Measurements from ENCODE around the gene TIAL1. TPM values are rescaled to one million over a fixed set of nuclear protein-coding genes. Genes with fewer than 3 reads are reported as not detected.

Gene TIAL1
- total RNA-seq, 1 donor from 2014 or later, result 132 TPM

GRCh38 chr10:119613741-119614140, 17.0 kb upstream of the TIAL1 start:
- DNase-seq (ENCODE audit: low spot score), result no peak
- Mint-ChIP-seq H3K4me1 (ENCODE audit: low read depth) (no peaks in the 10 kb centered on the region), H3K27ac (ENCODE audit: unreplicated experiment) (no peak overlapping the region), H3K4me3 (ENCODE audit: unreplicated experiment) (no peak overlapping the region), H3K27me3 (ENCODE audit: low read depth) (no peaks in the 10 kb centered on the region), H3K36me3 (ENCODE audit: low read depth) (no peaks in the 10 kb centered on the region), H3K9me3 (ENCODE audit: low read depth) (no peaks in the 10 kb centered on the region)
- TF ChIP-seq CTCF (IDR thresholded peaks at IDR 0.05), result no peak

- Mint-ChIP-seq H3K9me3 (ENCODE audit: low read depth) (no peaks in the 10 kb centered on the region), H3K36me3 (ENCODE audit: low read depth) (no peaks in the 10 kb centered on the region), H3K27me3 (ENCODE audit: low read depth) (no peaks in the 10 kb centered on the region), H3K4me1 (ENCODE audit: low read depth) (peaks cover 4% of the 10 kb centered on the region), H3K27ac (ENCODE audit: unreplicated experiment) (no peak overlapping the region), H3K4me3 (ENCODE audit: unreplicated experiment) (no peak overlapping the region)
- no peak for TF ChIP-seq CTCF (IDR thresholded peaks at IDR 0.05)
- DNase-seq (ENCODE audit: low spot score), result no peak
Measured at GRCh38 chr10:119611433-119611832, 14.7 kb upstream of the TIAL1 start.

- H3K36me3 Mint-ChIP-seq (ENCODE audit: low read depth), result no peaks in the 10 kb centered on the region
- no peaks in the 10 kb centered on the region for H3K27me3 Mint-ChIP-seq (ENCODE audit: low read depth)
- H3K27ac Mint-ChIP-seq (ENCODE audit: unreplicated experiment), result no peak overlapping the region
- no peaks in the 10 kb centered on the region for H3K9me3 Mint-ChIP-seq (ENCODE audit: low read depth)
- no peak overlapping the region for H3K4me3 Mint-ChIP-seq (ENCODE audit: unreplicated experiment)
- no peak for DNase-seq (ENCODE audit: low spot score)
- no peak for TF ChIP-seq CTCF (IDR thresholded peaks at IDR 0.05)
- H3K4me1 Mint-ChIP-seq (ENCODE audit: low read depth), result peaks cover 4% of the 10 kb centered on the region
Measured at GRCh38 chr10:119609516-119609915, 12.8 kb upstream of the TIAL1 start.

DNA sequence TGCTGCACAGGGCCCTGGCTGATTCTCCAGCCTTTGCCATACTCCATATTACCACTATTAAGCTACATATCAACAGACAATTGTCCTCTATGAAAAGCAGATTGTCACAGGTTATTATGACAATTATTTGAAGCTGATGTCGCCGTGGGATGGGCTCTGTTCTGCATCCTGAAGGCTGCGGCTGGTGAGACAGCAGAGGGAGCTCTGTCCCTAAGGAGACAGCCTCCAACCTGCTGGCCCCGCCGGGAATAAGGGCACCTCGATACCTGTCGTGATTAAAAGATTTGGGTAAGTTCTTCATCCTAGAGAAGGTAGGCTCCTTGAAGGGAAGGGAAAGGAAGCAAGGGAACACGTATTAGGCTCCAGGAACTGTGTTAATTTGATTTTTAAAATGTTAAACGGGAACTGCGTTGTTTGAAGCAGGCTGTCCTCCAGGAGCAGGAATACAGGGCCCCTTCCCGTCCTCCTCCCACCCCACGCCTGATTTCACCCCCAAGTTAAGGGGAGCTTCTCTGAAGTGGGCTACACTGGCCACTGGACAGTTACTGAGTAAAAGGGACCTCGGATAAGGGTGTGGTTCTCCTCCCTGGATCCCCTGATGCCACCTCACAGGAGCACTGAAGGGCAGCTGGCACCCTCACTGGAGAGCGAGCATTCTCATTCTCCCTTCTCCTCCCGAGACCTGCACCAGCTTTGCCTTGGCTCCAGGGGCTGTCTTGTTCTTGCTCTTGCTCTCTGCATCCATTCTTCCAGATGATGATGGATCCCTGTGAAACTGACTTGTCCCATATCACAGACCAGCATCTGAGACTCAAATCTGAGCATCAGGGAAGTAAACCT, 11.8 kb upstream of the TIAL1 start:
- no peak for DNase-seq (ENCODE audit: low spot score)
- Mint-ChIP-seq H3K4me1 (ENCODE audit: low read depth) (peaks cover 4% of the 10 kb centered on the region), H3K27ac (ENCODE audit: unreplicated experiment) (no peak overlapping the region), H3K9me3 (ENCODE audit: low read depth) (no peaks in the 10 kb centered on the region), H3K4me3 (ENCODE audit: unreplicated experiment) (peak overlapping the region; percentile 52), H3K27me3 (ENCODE audit: low read depth) (no peaks in the 10 kb centered on the region), H3K36me3 (ENCODE audit: low read depth) (no peaks in the 10 kb centered on the region)
- TF ChIP-seq CTCF (IDR thresholded peaks at IDR 0.05), result peak; percentile 83

- H3K27ac Mint-ChIP-seq (ENCODE audit: unreplicated experiment), result no peak overlapping the region
- no peaks in the 10 kb centered on the region for H3K9me3 Mint-ChIP-seq (ENCODE audit: low read depth)
- no peaks in the 10 kb centered on the region for H3K27me3 Mint-ChIP-seq (ENCODE audit: low read depth)
- DNase-seq (ENCODE audit: low spot score), result no peak
- no peaks in the 10 kb centered on the region for H3K36me3 Mint-ChIP-seq (ENCODE audit: low read depth)
- no peak overlapping the region for H3K4me3 Mint-ChIP-seq (ENCODE audit: unreplicated experiment)
- peaks cover 4% of the 10 kb centered on the region for H3K4me1 Mint-ChIP-seq (ENCODE audit: low read depth)
- TF ChIP-seq CTCF (IDR thresholded peaks at IDR 0.05), result no peak
Measured at GRCh38 chr10:119604468-119604867, 7.7 kb upstream of the TIAL1 start.

All from chondrocyte (in vitro differentiated cells).